HG03520 (cell line): ENCODE data around the gene LEKR1.
A peak's percentile ranks its signal among the peaks of the same experiment; 100 is the strongest.
"Not testable (repeated sequence)": the region's sequence is repeated elsewhere in the genome, so short reads cannot be mapped to it uniquely, and the experiment has no call there.

Experiments used
- ATAC-seq: cut with Tn5 transposase; IDR thresholded peaks from one replicate; pipeline ENCODE4 v1.9.1; 2021; ENCODE audit warnings: mild to moderate bottlenecking, moderate library complexity; ENCODE audit not compliant: unreplicated experiment

LEKR1 gene

GRCh38 chr3:156834435-156834834, 8.3 kb downstream of the LEKR1 start:
- no peak for ATAC-seq

GRCh38 chr3:156834962-156835535, 8.9 kb downstream of the LEKR1 start:
- no peak for ATAC-seq

- no peak for ATAC-seq
These were observed 10.5 kb downstream of the LEKR1 start for GRCh38 chr3:156836701-156837100.

- ATAC-seq: no peak
These were observed 11.0 kb downstream of the LEKR1 start for GRCh38 chr3:156837115-156837514.

- no peak for ATAC-seq
These were observed 11.9 kb downstream of the LEKR1 start for GRCh38 chr3:156838035-156838434.

GRCh38 chr3:156840826-156841689, 14.9 kb downstream of the LEKR1 start:
- ATAC-seq: no peak

- no peak for ATAC-seq
These were observed 17.1 kb downstream of the LEKR1 start for GRCh38 chr3:156843071-156843808.

- ATAC-seq: no peak
These were observed 21.7 kb downstream of the LEKR1 start for GRCh38 chr3:156847752-156848448.

GRCh38 chr3:156859578-156859977, 33.4 kb downstream of the LEKR1 start:
- peak; percentile 99 for ATAC-seq

GRCh38 chr3:156860873-156861272, 34.7 kb downstream of the LEKR1 start:
- no peak for ATAC-seq

- no peak for ATAC-seq
These were observed 36.2 kb downstream of the LEKR1 start for GRCh38 chr3:156862338-156862737.

GRCh38 chr3:156865732-156866131, 39.6 kb downstream of the LEKR1 start:
- no peak for ATAC-seq

- ATAC-seq: no peak
These were observed 41.0 kb downstream of the LEKR1 start for GRCh38 chr3:156867174-156867573.

- ATAC-seq: no peak
These were observed 41.8 kb downstream of the LEKR1 start for GRCh38 chr3:156867920-156868319.

- no peak for ATAC-seq
These were observed 47.8 kb downstream of the LEKR1 start for GRCh38 chr3:156873906-156874305.

- not testable (repeated sequence) for ATAC-seq
These were observed 53.3 kb downstream of the LEKR1 start for GRCh38 chr3:156879491-156879890.

- no peak for ATAC-seq
These were observed 59.6 kb downstream of the LEKR1 start for GRCh38 chr3:156885761-156886160.

GRCh38 chr3:156888176-156888575, 62.0 kb downstream of the LEKR1 start:
- no peak for ATAC-seq

- ATAC-seq: no peak
These were observed 62.4 kb downstream of the LEKR1 start for GRCh38 chr3:156888576-156888975.

- ATAC-seq: no peak
These were observed 66.5 kb downstream of the LEKR1 start for GRCh38 chr3:156892701-156893100.

GRCh38 chr3:156895374-156895773, 69.2 kb downstream of the LEKR1 start:
- not testable (repeated sequence) for ATAC-seq
